ENCODE measurements around the gene SCARB1.
A peak's percentile ranks its signal among the peaks of the same experiment; 100 is the strongest.
"Not testable (repeated sequence)": the region's sequence is repeated elsewhere in the genome, so short reads cannot be mapped to it uniquely, and the experiment has no call there.

Gene SCARB1, protein sequence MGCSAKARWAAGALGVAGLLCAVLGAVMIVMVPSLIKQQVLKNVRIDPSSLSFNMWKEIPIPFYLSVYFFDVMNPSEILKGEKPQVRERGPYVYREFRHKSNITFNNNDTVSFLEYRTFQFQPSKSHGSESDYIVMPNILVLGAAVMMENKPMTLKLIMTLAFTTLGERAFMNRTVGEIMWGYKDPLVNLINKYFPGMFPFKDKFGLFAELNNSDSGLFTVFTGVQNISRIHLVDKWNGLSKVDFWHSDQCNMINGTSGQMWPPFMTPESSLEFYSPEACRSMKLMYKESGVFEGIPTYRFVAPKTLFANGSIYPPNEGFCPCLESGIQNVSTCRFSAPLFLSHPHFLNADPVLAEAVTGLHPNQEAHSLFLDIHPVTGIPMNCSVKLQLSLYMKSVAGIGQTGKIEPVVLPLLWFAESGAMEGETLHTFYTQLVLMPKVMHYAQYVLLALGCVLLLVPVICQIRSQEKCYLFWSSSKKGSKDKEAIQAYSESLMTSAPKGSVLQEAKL

DNA sequence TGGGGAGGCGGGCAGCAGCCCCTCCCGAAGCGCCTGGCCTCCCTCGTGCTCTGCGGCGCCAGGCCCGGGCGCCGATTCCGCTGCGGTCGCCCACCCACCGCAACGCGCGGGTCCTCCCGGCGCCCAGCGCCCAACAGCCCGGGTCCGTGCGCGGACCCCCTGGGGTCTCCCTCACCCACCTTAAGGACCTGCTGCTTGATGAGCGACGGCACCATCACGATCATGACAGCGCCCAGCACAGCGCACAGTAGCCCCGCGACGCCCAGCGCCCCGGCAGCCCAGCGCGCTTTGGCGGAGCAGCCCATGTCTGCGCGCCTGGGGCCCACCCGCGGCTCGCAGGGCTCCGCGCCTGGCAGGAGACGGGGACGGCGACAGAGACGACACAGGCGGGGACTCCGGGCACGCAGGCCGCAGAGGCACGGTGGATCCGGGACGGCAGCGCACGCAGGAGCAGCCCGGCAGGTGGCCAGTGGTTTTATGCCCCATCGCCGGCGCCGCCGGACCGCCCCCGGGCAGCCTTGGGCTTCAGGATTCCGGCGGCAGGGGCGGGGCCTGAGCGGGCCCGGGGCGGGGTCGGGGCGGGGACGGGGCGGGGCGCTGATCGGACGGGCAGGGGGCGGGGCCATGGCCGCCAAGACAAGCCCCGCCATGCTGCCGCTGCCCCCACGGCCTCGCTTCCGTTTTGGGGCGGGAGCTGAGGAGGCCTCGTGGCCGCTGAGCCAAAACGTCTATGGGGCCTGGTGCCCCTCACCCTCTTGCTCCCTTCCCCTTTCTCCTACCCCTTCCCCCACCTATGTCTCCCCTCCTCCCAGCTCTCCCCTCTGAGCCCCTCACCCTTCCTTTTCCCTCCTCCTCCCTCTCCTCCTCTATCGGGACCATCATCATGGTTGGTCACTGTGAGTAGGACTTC lies at the start of gene SCARB1:
Gene SCARB1 (minus strand): TSS at position 449 of the 910 bp plus-strand sequence. CDS start 144 bp downstream, at position 305.
- H3K36me3 ChIP-seq (ENCODE audit: control insufficient read depth, low read depth, low read length), result no peaks in the 10 kb centered on the region
- H3K27ac ChIP-seq (ENCODE audit: low read length), result no peak within 1 kb of the TSS
- peak within 1 kb of the TSS; percentile 69 for H3K4me3 ChIP-seq (ENCODE audit: low read length)
- no peaks in the 10 kb centered on the region for H3K9me3 ChIP-seq (ENCODE audit: control insufficient read depth, low read depth, low read length)
- peaks cover 6% of the 10 kb centered on the region for H3K4me1 ChIP-seq (ENCODE audit: control insufficient read depth, low read depth, low read length)
- H3K9ac ChIP-seq (ENCODE audit: low read length), result peak within 1 kb of the TSS; percentile 61
- peaks cover 5% of the 10 kb centered on the region for H3K27me3 ChIP-seq (ENCODE audit: control insufficient read depth, insufficient read depth, low read length)

GRCh38 chr12:124912529-124913287 lies 49.0 kb upstream of the SCARB1 start:
- not testable (repeated sequence) for H3K9me3 ChIP-seq (ENCODE audit: control insufficient read depth, low read depth, low read length); H3K27me3 ChIP-seq (ENCODE audit: control insufficient read depth, insufficient read depth, low read length); H3K27ac ChIP-seq (ENCODE audit: low read length); H3K9ac ChIP-seq (ENCODE audit: low read length)
- peak overlapping the region; percentile 99 for H3K4me3 ChIP-seq (ENCODE audit: low read length)
- peaks cover 23% of the 10 kb centered on the region for H3K4me1 ChIP-seq (ENCODE audit: control insufficient read depth, low read depth, low read length)
- H3K36me3 ChIP-seq (ENCODE audit: control insufficient read depth, low read depth, low read length), result peaks cover 29% of the 10 kb centered on the region

- H3K27ac ChIP-seq (ENCODE audit: low read length); H3K4me3 ChIP-seq (ENCODE audit: low read length); H3K9ac ChIP-seq (ENCODE audit: low read length); H3K27me3 ChIP-seq (ENCODE audit: control insufficient read depth, insufficient read depth, low read length); H3K9me3 ChIP-seq (ENCODE audit: control insufficient read depth, low read depth, low read length): not testable (repeated sequence)
- peaks cover 13% of the 10 kb centered on the region for H3K4me1 ChIP-seq (ENCODE audit: control insufficient read depth, low read depth, low read length)
- peaks cover 29% of the 10 kb centered on the region for H3K36me3 ChIP-seq (ENCODE audit: control insufficient read depth, low read depth, low read length)
These were observed 47.9 kb upstream of the SCARB1 start for GRCh38 chr12:124911521-124911920.

GRCh38 chr12:124910561-124911478 lies 47.2 kb upstream of the SCARB1 start:
- Histone ChIP-seq H3K27ac (ENCODE audit: low read length) (no peak overlapping the region), H3K36me3 (ENCODE audit: control insufficient read depth, low read depth, low read length) (peaks cover 29% of the 10 kb centered on the region), H3K9me3 (ENCODE audit: control insufficient read depth, low read depth, low read length) (no peaks in the 10 kb centered on the region), H3K4me1 (ENCODE audit: control insufficient read depth, low read depth, low read length) (peaks cover 6% of the 10 kb centered on the region), H3K9ac (ENCODE audit: low read length) (no peak overlapping the region), H3K4me3 (ENCODE audit: low read length) (no peak overlapping the region), H3K27me3 (ENCODE audit: control insufficient read depth, insufficient read depth, low read length) (no peaks in the 10 kb centered on the region)

DNA sequence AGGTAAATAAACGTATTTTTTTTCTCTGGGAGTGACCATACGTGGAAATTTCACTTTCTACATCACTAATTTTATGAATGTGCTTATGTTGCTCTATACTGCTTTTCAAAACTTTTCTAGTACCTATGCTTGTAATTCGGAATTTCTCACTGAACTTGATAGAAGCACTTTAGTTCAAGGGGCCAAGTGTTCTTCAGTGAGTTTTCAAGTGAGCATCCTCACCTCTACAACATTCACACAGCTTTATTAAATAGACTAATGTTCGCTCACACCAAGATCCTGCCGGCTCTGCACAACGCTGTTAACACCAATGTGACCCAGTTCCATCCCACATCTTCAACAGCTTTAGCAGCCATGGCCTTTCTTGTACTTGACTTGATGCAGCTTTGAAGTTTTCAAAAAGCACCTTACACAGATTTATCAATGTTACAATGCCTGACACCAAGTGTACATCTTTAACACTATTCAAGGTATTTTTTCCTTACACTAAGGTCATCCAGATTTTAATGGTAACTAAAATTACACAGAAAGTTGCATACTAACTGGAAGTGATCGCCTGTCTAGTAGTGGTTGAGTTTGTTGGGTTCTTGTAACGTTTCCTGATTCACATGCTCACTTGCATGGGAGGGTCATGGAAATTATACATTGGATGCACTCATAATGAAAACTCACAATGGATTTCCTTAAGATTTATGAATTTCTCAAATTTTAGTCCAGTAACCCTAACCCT lies 46.3 kb upstream of the SCARB1 start:
- Histone ChIP-seq H3K9ac (ENCODE audit: low read length) (no peak overlapping the region), H3K4me3 (ENCODE audit: low read length) (no peak overlapping the region), H3K9me3 (ENCODE audit: control insufficient read depth, low read depth, low read length) (no peaks in the 10 kb centered on the region), H3K27ac (ENCODE audit: low read length) (no peak overlapping the region), H3K4me1 (ENCODE audit: control insufficient read depth, low read depth, low read length) (no peaks in the 10 kb centered on the region), H3K36me3 (ENCODE audit: control insufficient read depth, low read depth, low read length) (peaks cover 29% of the 10 kb centered on the region), H3K27me3 (ENCODE audit: control insufficient read depth, insufficient read depth, low read length) (no peaks in the 10 kb centered on the region)

DNA sequence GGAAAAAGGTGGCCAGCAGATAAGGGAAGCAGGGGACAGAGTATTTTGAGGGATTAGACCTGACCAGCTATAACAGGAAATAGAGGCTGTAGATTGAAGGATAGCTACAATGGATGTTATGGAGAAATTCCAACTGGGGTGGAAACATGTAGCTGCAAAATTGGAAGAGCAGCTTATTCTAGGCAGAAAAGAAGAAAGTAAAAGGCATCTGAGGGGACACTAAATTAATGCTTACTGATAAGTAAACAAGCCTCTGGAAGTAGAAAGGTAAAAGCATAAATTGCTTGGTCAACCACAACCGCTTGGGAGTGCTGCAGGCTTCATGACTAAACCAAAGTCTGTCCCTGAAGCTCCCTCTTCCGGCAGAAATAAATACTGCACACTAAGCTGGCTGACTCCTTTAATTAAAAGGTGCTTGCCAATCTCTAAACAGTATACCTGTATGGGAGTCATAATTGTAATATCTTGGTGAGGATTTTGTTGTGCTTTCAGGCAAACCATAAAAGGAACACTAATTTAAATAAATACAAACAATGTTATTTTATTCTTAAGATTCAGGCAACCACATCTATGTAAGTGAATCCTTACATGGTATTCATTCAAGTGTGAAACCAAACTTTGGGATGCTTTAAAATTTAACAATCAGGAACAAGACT lies 43.1 kb upstream of the SCARB1 start:
- Histone ChIP-seq H3K4me1 (ENCODE audit: control insufficient read depth, low read depth, low read length) (peaks cover 4% of the 10 kb centered on the region), H3K9ac (ENCODE audit: low read length) (no peak overlapping the region), H3K36me3 (ENCODE audit: control insufficient read depth, low read depth, low read length) (peaks cover 13% of the 10 kb centered on the region), H3K4me3 (ENCODE audit: low read length) (no peak overlapping the region), H3K27me3 (ENCODE audit: control insufficient read depth, insufficient read depth, low read length) (no peaks in the 10 kb centered on the region), H3K9me3 (ENCODE audit: control insufficient read depth, low read depth, low read length) (no peaks in the 10 kb centered on the region), H3K27ac (ENCODE audit: low read length) (no peak overlapping the region)

DNA sequence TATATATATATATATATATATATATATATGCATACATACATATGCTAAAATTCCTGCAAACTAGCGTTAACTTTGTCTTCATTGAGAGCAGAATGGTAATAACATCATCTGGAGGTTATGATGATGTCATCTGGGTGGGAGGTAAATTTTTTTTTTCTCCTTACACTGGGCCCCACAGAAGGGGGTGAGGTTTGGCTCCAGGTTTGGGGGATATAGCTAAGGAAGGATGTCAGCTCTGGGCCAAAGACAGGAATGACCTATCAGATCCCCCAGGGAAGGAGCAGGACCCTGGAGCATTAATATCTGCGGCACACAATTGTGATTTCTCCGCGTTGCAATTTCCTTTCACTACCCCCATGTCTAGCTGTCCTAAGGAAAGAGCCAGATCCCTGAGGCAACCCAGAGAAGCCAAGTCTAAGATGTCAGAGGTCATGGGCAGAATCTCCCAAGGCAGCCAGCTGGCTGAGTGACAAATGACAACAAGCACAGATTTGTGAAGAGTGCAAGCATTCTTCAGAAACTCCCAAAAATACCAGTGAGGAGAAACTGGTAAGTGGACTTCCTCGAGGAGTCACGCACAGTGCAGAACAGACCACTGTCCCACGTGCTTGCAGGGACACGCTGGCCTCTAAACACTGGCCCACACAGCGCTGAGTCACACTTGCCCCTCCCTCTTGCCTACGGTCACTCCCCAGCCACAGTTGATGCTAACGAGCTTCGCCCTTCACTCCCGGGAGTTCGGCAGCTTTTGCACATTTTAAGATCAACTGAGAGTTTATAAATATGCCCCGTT lies 40.8 kb upstream of the SCARB1 start:
- Histone ChIP-seq H3K9me3 (ENCODE audit: control insufficient read depth, low read depth, low read length) (no peaks in the 10 kb centered on the region), H3K4me1 (ENCODE audit: control insufficient read depth, low read depth, low read length) (peaks cover 4% of the 10 kb centered on the region), H3K36me3 (ENCODE audit: control insufficient read depth, low read depth, low read length) (no peaks in the 10 kb centered on the region), H3K27me3 (ENCODE audit: control insufficient read depth, insufficient read depth, low read length) (no peaks in the 10 kb centered on the region), H3K9ac (ENCODE audit: low read length) (no peak overlapping the region), H3K4me3 (ENCODE audit: low read length) (no peak overlapping the region), H3K27ac (ENCODE audit: low read length) (no peak overlapping the region)

DNA sequence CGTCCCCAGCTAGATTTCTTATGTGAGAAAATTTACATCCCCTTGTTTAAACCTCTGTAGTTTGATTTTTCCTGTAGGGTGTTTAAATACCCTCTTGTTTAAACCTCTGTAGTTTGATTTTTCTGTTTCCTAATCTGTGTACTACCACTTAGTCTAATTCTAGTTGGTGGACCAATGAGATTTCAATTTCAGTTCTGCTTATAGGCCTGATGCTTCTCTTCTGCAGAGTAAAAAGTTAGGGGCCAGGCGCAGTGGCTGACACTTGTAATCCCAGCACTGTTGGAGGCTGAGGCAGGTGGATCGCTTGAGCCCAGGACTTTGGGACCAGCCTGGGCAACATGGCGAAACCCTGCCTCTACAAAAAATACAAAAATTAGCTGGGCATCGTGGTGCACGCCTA lies 39.3 kb upstream of the SCARB1 start:
- Histone ChIP-seq H3K4me1 (ENCODE audit: control insufficient read depth, low read depth, low read length) (peaks cover 4% of the 10 kb centered on the region), H3K36me3 (ENCODE audit: control insufficient read depth, low read depth, low read length) (no peaks in the 10 kb centered on the region), H3K27ac (ENCODE audit: low read length) (no peak overlapping the region), H3K27me3 (ENCODE audit: control insufficient read depth, insufficient read depth, low read length) (no peaks in the 10 kb centered on the region), H3K4me3 (ENCODE audit: low read length) (no peak overlapping the region), H3K9ac (ENCODE audit: low read length) (no peak overlapping the region), H3K9me3 (ENCODE audit: control insufficient read depth, low read depth, low read length) (no peaks in the 10 kb centered on the region)

GRCh38 chr12:124901003-124901402 lies 37.3 kb upstream of the SCARB1 start:
- H3K27me3 ChIP-seq (ENCODE audit: control insufficient read depth, insufficient read depth, low read length), result no peaks in the 10 kb centered on the region
- H3K4me3 ChIP-seq (ENCODE audit: low read length), result no peak overlapping the region
- H3K27ac ChIP-seq (ENCODE audit: low read length), result no peak overlapping the region
- H3K4me1 ChIP-seq (ENCODE audit: control insufficient read depth, low read depth, low read length), result peaks cover 4% of the 10 kb centered on the region
- H3K36me3 ChIP-seq (ENCODE audit: control insufficient read depth, low read depth, low read length), result no peaks in the 10 kb centered on the region
- no peaks in the 10 kb centered on the region for H3K9me3 ChIP-seq (ENCODE audit: control insufficient read depth, low read depth, low read length)
- H3K9ac ChIP-seq (ENCODE audit: low read length), result no peak overlapping the region
